ENCODE results near the gene SLC43A3.

GRCh38 chr11:57414612-57415212 is 12.2 kb downstream of the SLC43A3 start:
- TF ChIP-seq CTCF (conservative IDR thresholded peaks at IDR 0.05; ENCODE audit: low read length) (no peak), EZH2phosphoT487 (IDR thresholded peaks at IDR 0.05; ENCODE audit: borderline replicate concordance, low read depth, low read length) (no peak)
